WI38 (cell line): ENCODE data around the gene MDFIC.

Experiments used
- H3K4me3 ChIP-seq: 2 replicates; pipeline ENCODE4 v1.5.1; 2011; ENCODE audit warnings: low read depth, mild to moderate bottlenecking, control low read depth, low read length
- TF ChIP-seq, protein P1 (sequence below): IDR thresholded peaks from 2 replicates; pipeline ENCODE4 v1.5.1; 2012; ENCODE audit warnings: low read depth, mild to moderate bottlenecking, control low read depth, low read length

Gene MDFIC

DNA sequence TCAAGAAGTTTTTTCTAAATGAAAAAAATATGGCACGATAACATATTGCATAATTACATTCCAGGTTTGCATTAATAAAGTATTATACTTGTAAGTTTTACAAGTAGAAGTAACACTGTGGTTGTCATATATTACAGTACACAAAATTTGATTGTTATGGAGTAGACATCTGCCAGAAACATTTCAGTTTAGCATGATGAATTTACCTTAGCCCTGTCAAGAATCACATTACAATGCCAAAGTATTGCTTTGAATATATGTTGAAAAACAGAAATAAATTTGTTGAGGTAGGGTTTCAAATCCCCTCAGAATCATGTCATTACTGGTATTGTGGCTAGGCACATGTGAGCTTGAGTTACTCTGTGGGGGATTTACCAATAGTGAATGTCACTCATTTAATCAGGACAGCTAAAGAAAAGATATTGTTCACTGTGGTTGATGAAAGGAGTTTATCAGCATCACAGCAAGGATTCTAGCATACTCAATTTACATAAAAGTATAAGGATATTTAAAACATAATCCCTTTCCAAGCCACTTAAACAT, 112.1 kb downstream of the MDFIC start:
- TF ChIP-seq, protein P1, sequence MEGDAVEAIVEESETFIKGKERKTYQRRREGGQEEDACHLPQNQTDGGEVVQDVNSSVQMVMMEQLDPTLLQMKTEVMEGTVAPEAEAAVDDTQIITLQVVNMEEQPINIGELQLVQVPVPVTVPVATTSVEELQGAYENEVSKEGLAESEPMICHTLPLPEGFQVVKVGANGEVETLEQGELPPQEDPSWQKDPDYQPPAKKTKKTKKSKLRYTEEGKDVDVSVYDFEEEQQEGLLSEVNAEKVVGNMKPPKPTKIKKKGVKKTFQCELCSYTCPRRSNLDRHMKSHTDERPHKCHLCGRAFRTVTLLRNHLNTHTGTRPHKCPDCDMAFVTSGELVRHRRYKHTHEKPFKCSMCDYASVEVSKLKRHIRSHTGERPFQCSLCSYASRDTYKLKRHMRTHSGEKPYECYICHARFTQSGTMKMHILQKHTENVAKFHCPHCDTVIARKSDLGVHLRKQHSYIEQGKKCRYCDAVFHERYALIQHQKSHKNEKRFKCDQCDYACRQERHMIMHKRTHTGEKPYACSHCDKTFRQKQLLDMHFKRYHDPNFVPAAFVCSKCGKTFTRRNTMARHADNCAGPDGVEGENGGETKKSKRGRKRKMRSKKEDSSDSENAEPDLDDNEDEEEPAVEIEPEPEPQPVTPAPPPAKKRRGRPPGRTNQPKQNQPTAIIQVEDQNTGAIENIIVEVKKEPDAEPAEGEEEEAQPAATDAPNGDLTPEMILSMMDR, result no peak
- H3K4me3 ChIP-seq, result no peak overlapping the region

DNA sequence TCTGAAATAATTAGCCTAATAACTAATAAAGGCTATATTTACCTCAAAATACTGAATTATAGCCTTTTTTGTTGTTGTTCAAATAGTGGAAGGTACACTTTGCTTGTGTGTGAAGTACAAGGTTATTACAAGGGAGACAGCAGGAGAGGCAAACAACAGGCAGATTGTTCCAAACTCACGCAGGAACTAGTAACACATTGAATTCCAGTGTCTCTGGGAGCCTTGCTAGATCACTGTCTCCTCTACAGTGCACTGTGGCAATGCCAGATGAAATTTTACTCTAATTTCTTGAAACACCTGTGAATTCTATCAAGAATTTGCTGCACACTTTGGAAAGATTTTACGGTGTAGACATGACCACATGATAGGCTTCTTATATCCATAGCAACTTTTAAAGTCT, 112.6 kb downstream of the MDFIC start:
- no peak overlapping the region for H3K4me3 ChIP-seq
- TF ChIP-seq, protein P1, result no peak

DNA sequence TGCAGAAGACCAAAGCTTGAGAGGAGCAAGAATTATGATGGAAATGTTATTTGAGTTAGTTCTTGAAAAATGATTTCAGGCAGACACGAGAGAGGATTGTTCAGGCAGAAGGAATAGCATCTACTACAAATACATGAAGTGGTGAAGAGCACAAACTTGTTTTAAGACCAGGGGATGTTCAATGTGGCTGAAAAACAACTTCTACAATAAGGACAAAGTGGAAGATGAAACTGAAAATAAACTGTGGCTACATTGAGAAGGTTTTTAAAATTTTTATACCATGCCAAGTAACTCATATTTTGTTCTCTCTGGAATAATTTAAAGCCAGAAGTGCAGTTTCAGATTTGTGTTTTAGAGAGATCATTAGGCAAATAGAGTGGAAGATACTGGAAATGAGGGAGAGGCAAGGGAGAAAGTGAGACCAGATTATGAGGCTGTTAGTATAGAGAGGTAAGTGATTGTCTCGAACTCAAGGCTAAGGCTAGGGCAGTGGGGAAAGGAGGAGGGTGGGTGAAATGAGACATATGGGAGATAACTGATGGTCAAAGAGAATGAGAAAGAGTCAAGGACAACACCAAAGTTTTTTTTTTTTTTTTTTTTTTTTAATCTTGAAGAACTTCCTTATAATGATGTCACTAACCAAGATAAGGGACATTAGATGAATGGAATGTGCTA, 115.4 kb downstream of the MDFIC start:
- TF ChIP-seq, protein P1, result no peak
- H3K4me3 ChIP-seq, result no peak overlapping the region

DNA sequence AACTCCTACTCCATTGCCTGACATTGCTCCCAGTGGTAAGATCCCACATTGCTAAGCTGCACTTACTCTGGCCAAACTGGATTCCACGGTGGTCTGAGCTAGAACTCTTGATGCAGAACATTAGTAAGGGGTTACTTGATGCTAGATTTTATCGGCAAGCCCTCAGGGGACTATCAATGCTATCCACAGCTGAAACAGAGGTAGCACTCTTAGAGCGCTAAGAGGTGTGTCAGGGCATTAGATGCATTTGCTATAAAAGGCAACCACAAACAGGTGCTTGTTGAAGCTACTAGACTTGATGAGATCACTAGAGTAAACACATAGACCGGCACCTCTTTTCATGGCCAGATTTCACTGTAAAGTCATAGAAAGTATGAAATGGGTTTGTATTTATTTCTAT, 116.3 kb downstream of the MDFIC start:
- TF ChIP-seq, protein P1, result no peak
- no peak overlapping the region for H3K4me3 ChIP-seq

DNA sequence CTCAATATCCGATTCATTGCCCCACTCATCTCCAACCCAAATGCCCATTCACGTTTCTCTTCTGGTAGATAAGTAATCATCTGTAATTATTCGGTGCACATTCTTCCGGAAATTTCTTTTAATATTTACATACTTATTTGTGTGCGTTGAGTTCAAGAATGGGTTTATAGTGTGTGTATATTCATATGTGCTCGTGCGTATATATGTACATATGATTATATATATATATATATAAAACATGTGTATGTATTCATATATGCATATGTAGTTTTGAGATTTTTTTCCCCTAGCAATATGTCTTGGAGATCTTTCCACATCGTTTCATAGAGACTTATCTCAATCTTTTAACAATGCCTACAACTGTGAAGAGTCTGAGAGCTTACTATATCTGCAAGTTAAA, 118.2 kb downstream of the MDFIC start:
- H3K4me3 ChIP-seq, result no peak overlapping the region
- TF ChIP-seq, protein P1, result no peak

DNA sequence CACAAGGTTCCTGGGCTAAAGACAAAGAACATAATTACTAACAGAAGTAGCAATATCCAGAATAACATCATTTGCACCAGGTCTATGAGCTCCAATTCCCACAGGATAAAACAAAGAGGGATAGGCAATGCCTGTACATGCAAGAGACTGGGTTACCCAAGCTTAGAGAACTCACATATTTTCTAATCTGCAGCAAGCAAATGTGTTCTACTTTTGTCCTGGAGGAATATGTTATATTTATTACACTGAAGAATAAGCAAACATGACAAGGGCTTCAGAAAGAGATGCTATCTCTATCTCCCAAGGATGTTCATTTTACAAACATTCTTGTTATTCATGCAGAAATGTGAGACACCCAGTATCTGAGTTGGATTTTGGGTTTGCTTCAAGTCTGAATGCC, 118.6 kb downstream of the MDFIC start:
- H3K4me3 ChIP-seq, result no peak overlapping the region
- TF ChIP-seq, protein P1, result no peak

DNA sequence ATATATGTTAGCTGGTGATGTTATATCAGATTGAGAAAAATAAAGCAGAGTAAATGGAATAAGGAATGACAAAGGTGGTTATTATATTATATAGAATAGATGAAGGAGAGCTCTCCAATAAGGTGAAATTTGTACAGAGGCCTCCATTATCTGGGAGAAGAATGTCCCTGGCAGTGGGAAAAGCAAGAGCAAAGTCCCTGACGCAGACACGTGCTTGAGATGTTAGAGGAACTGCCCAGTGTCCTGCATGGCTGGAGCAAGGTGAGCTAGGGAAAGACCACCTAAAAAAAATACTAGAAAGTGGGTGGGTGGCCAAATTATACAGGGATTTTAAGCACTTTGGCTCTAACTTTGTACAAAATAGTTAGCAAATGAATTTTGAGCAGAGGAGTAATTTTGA, 120.7 kb downstream of the MDFIC start:
- no peak overlapping the region for H3K4me3 ChIP-seq
- TF ChIP-seq, protein P1, result no peak
